A673 (cell line): Measurements from ENCODE around the gene TRERF1.

Source experiments
- CTCF ChIP-seq: fragments of 300-800, 200-600 bp; sonication (generic); conservative IDR thresholded peaks from 2 replicates; pipeline ENCODE4 v1.5.1; 2017; ENCODE audit warnings: low read depth, mild to moderate bottlenecking, antibody characterized with exemption, low read length, moderate library complexity, mixed read lengths
- EZH2 ChIP-seq: fragments of 200-600 bp; sonication (generic); IDR thresholded peaks from 2 replicates; pipeline ENCODE4 v1.6.1; 2017; ENCODE audit warnings: borderline replicate concordance, low read depth, mild to moderate bottlenecking, mixed read lengths, antibody characterized with exemption, low read length; ENCODE audit not compliant: poor library complexity, severe bottlenecking

- TF ChIP-seq CTCF (no peak), EZH2 (no peak)
Observed at GRCh38 chr6:42391441-42391840, 60.3 kb downstream of the TRERF1 start.
